ENCODE measurements around the gene NBL1.

GRCh38 chr1:19698181-19698580 lies 54.1 kb downstream of the NBL1 start:
- TF ChIP-seq POLR2A (IDR thresholded peaks at IDR 0.05), result no peak
- no peak for TF ChIP-seq CTCF (IDR thresholded peaks at IDR 0.05)
